OCI-LY1 (cell line): ENCODE data around the gene KAT8.

Experiments
- CTCF ChIP-seq: fragments of 200-600 bp; sonication (generic), shearing (Covaris generic); IDR thresholded peaks from 2 replicates; pipeline ENCODE4 v1.5.1; 2017; ENCODE audit warnings: mild to moderate bottlenecking, antibody characterized with exemption, low read length, moderate library complexity, mixed read lengths
- EZH2 ChIP-seq: fragments of 200-600 bp; sonication (generic), shearing (Covaris generic); IDR thresholded peaks from 2 replicates; pipeline ENCODE4 v1.8.0; 2017; ENCODE audit warnings: borderline replicate concordance, mixed run types, mild to moderate bottlenecking, antibody characterized with exemption, low read length, moderate library complexity, mixed read lengths

- peak; percentile 86 for TF ChIP-seq CTCF
- no peak for TF ChIP-seq EZH2
Measured at GRCh38 chr16:31142109-31143010, 24.9 kb downstream of the KAT8 start.
